Nephron progenitor cell (in vitro differentiated cells): ENCODE measurements around the gene HSF2.
A peak's percentile ranks its signal among the peaks of the same experiment; 100 is the strongest.

ENCODE experiments used
- DNase-seq: peaks from one replicate; pipeline ENCODE4 v3.0.0; 2021
- H3K27ac Mint-ChIP-seq: 2 replicates; pipeline ENCODE4 v1.8.0; 2021; ENCODE audit warnings: mild to moderate bottlenecking, moderate library complexity, mixed read lengths
- H3K27me3 Mint-ChIP-seq: 2 replicates; pipeline ENCODE4 v1.8.0; 2021; ENCODE audit warnings: mild to moderate bottlenecking, low read depth, mixed read lengths; ENCODE audit not compliant: poor library complexity
- H3K36me3 Mint-ChIP-seq: 2 replicates; pipeline ENCODE4 v1.8.0; 2021; ENCODE audit warnings: low read depth, mixed read lengths
- H3K4me1 Mint-ChIP-seq: 2 replicates; pipeline ENCODE4 v1.8.0; 2021; ENCODE audit warnings: mixed read lengths
- H3K4me3 Mint-ChIP-seq: 2 replicates; pipeline ENCODE4 v1.8.0; 2021; ENCODE audit warnings: mild to moderate bottlenecking, moderate library complexity, mixed read lengths
- H3K9me3 Mint-ChIP-seq: 2 replicates; pipeline ENCODE4 v1.8.0; 2021; ENCODE audit warnings: mild to moderate bottlenecking, moderate library complexity, mixed read lengths
- TF ChIP-seq, protein P1 (sequence below): fragments of 200-600 bp; sonication (generic); IDR thresholded peaks from 2 replicates; pipeline ENCODE4 v1.5.0; 2021; ENCODE audit warnings: antibody characterized with exemption

HSF2 gene

GRCh38 chr6:122365775-122366403 lies 33.6 kb upstream of the HSF2 start:
- H3K27ac Mint-ChIP-seq: no peak overlapping the region
- peaks cover 4% of the 10 kb centered on the region for H3K27me3 Mint-ChIP-seq
- TF ChIP-seq, protein P1, sequence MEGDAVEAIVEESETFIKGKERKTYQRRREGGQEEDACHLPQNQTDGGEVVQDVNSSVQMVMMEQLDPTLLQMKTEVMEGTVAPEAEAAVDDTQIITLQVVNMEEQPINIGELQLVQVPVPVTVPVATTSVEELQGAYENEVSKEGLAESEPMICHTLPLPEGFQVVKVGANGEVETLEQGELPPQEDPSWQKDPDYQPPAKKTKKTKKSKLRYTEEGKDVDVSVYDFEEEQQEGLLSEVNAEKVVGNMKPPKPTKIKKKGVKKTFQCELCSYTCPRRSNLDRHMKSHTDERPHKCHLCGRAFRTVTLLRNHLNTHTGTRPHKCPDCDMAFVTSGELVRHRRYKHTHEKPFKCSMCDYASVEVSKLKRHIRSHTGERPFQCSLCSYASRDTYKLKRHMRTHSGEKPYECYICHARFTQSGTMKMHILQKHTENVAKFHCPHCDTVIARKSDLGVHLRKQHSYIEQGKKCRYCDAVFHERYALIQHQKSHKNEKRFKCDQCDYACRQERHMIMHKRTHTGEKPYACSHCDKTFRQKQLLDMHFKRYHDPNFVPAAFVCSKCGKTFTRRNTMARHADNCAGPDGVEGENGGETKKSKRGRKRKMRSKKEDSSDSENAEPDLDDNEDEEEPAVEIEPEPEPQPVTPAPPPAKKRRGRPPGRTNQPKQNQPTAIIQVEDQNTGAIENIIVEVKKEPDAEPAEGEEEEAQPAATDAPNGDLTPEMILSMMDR: no peak
- H3K4me3 Mint-ChIP-seq: no peak overlapping the region
- no peaks in the 10 kb centered on the region for H3K4me1 Mint-ChIP-seq
- H3K36me3 Mint-ChIP-seq: no peaks in the 10 kb centered on the region
- DNase-seq: no peak
- H3K9me3 Mint-ChIP-seq: no peaks in the 10 kb centered on the region

GRCh38 chr6:122367171-122367570 lies 32.3 kb upstream of the HSF2 start:
- Mint-ChIP-seq H3K36me3 (no peaks in the 10 kb centered on the region), H3K4me3 (no peak overlapping the region), H3K9me3 (no peaks in the 10 kb centered on the region), H3K27me3 (no peaks in the 10 kb centered on the region), H3K4me1 (no peaks in the 10 kb centered on the region), H3K27ac (no peak overlapping the region)
- DNase-seq: no peak
- TF ChIP-seq, protein P1: no peak

GRCh38 chr6:122369536-122369935 lies 29.9 kb upstream of the HSF2 start:
- DNase-seq: no peak
- no peaks in the 10 kb centered on the region for H3K27me3 Mint-ChIP-seq
- no peak overlapping the region for H3K4me3 Mint-ChIP-seq
- no peak overlapping the region for H3K27ac Mint-ChIP-seq
- no peaks in the 10 kb centered on the region for H3K36me3 Mint-ChIP-seq
- TF ChIP-seq, protein P1: no peak
- H3K9me3 Mint-ChIP-seq: no peaks in the 10 kb centered on the region
- H3K4me1 Mint-ChIP-seq: no peaks in the 10 kb centered on the region

- no peak overlapping the region for H3K4me3 Mint-ChIP-seq
- no peak for DNase-seq
- H3K9me3 Mint-ChIP-seq: no peaks in the 10 kb centered on the region
- H3K27ac Mint-ChIP-seq: no peak overlapping the region
- TF ChIP-seq, protein P1: peak; percentile 10
- no peaks in the 10 kb centered on the region for H3K4me1 Mint-ChIP-seq
- peaks cover 4% of the 10 kb centered on the region for H3K27me3 Mint-ChIP-seq
- no peaks in the 10 kb centered on the region for H3K36me3 Mint-ChIP-seq
Observed at GRCh38 chr6:122372647-122373046, 26.8 kb upstream of the HSF2 start.

- DNase-seq: no peak
- Mint-ChIP-seq H3K9me3 (no peaks in the 10 kb centered on the region), H3K27ac (no peak overlapping the region), H3K27me3 (peaks cover 4% of the 10 kb centered on the region), H3K4me3 (no peak overlapping the region), H3K36me3 (no peaks in the 10 kb centered on the region), H3K4me1 (no peaks in the 10 kb centered on the region)
- TF ChIP-seq, protein P1: no peak
Observed at GRCh38 chr6:122374307-122374706, 25.1 kb upstream of the HSF2 start.

DNA sequence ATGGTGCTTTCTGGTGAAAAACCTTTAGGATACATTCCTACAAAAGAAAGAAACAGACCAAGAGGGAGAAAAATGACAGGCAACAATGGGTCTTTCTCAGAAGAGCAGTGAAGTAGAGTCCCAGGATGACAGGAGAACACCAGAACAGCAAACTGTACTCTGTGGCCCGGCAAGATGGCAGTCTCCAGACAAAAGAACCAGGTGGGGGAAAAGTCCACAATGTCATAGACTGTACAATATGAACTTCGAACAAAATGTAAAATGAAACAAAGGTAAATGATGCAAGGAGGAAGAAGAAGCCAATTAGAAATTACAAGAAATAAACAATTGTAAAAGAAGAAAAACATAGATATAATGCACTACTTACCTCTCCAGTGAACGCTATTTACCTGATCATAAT lies 23.2 kb upstream of the HSF2 start:
- TF ChIP-seq, protein P1: no peak

More for the DNA sequence above, 23.2 kb upstream of the HSF2 start:
- Mint-ChIP-seq H3K9me3 (no peaks in the 10 kb centered on the region), H3K27ac (no peak overlapping the region), H3K4me3 (no peak overlapping the region), H3K4me1 (no peaks in the 10 kb centered on the region), H3K27me3 (peaks cover 6% of the 10 kb centered on the region), H3K36me3 (no peaks in the 10 kb centered on the region)
- no peak for DNase-seq
